HG02763 (cell line): Measurements from ENCODE around the gene TUBGCP3.
"Not testable (repeated sequence)": the region's sequence is repeated elsewhere in the genome, so short reads cannot be mapped to it uniquely, and the experiment has no call there.

ENCODE experiments used
- ATAC-seq: cut with Tn5 transposase; IDR thresholded peaks from one replicate; pipeline ENCODE4 v1.9.1; 2021; ENCODE audit warnings: mild to moderate bottlenecking, moderate library complexity; ENCODE audit not compliant: unreplicated experiment

Gene TUBGCP3, protein sequence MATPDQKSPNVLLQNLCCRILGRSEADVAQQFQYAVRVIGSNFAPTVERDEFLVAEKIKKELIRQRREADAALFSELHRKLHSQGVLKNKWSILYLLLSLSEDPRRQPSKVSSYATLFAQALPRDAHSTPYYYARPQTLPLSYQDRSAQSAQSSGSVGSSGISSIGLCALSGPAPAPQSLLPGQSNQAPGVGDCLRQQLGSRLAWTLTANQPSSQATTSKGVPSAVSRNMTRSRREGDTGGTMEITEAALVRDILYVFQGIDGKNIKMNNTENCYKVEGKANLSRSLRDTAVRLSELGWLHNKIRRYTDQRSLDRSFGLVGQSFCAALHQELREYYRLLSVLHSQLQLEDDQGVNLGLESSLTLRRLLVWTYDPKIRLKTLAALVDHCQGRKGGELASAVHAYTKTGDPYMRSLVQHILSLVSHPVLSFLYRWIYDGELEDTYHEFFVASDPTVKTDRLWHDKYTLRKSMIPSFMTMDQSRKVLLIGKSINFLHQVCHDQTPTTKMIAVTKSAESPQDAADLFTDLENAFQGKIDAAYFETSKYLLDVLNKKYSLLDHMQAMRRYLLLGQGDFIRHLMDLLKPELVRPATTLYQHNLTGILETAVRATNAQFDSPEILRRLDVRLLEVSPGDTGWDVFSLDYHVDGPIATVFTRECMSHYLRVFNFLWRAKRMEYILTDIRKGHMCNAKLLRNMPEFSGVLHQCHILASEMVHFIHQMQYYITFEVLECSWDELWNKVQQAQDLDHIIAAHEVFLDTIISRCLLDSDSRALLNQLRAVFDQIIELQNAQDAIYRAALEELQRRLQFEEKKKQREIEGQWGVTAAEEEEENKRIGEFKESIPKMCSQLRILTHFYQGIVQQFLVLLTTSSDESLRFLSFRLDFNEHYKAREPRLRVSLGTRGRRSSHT

DNA sequence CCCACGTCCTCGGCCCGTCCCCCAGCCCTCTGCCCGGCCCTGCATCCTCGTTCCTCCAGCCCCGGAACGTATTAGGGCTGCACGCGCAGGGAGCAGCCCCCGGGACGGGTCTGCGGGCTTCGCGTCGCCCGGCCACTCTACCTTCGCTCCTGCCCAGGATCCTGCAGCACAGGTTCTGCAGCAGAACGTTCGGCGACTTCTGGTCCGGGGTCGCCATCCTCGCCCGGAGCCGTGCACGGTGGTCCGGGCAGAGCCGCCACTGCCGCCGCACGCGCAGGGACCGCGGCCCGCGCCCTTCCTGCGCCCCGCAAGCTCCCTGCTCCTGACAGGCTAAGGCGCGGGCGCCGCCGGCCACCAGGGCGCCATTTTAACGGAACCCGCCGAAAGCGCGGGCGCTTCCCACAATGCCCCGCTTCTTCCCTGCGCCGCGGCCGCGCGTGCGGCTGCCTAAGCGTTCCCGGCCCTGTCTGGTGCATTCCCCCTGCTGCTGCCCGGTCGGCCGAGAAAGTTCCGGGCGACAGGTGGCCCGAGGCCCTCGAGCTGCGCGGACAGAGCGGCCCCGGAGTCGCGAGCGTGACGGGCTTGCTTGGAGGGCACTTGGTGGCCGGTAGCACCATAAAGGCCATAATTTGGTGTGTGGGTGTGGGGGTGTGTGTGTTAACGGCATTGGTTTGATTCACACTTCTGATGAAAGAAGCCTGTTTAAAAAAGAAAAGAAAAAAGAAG is at the start of gene TUBGCP3:
Gene TUBGCP3, minus strand, starts transcription at position 390 of the 726 bp plus-strand sequence. Its CDS starts 173 bp downstream, at position 217.
- ATAC-seq = peak; percentile 80

DNA sequence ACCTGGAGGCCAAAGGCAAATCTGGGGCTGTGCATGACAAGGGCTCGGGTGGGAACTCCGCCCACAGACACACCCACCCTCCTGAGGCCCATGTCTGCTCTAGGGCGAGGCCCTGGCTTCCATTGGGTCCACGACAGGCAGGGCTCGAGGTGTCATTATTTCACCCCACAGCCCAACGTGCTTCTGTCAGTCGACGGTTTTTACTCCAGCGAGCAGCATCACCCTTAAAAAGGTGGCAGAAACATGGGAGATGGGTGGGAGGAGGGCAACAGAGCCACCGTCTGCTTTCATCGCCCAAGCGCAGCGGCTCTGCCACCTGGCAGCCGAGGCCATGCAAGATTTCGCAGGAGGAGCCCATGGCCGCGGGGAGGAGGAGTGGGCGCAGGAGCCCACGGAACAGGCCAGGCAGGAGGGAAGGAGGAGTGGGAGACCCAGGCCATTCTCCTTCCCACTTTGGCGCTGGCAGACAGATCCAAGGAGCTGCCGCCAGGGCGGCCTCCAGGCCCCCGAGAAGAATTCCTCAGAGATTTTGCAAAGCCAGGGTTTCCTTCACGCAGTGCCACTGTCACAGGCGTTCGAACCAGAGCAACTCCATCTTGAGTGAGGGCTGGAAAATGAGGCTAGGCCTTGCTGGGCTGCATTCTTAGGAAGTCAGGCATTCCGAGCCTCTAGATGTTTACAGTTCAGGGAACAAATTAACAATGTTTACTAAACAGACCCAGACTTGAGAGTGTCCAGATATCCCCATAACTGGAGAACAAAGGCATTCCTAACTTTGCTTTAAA is 49.3 kb upstream of the TUBGCP3 start:
- no peak for ATAC-seq

DNA sequence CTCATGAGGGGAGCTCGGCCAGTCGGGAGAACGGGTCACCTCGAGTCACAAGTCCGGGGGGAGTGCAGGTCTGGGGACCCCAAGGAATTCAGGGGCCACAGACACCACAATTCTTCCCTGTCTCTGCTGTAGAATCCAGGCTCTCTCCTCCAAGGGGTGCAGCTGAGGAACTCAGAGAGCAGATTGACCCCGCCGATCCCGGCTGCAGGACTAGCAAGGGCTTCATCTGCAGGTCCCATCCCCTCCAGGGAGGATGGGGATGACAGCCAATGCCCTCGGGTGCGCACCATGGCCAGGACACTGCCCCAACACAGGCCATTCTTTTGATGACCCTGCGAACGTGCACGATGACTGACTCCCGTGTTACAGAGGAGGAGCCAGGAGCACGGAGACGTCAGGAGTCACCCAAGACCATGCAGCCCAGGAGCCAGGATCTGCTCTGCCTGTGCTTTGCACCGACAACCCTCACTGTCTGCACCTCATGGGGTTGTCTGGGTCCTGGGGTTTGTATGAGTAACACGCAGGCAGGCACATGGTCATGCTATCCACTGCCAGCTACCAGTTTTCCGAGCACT is 48.5 kb upstream of the TUBGCP3 start:
- no peak for ATAC-seq

DNA sequence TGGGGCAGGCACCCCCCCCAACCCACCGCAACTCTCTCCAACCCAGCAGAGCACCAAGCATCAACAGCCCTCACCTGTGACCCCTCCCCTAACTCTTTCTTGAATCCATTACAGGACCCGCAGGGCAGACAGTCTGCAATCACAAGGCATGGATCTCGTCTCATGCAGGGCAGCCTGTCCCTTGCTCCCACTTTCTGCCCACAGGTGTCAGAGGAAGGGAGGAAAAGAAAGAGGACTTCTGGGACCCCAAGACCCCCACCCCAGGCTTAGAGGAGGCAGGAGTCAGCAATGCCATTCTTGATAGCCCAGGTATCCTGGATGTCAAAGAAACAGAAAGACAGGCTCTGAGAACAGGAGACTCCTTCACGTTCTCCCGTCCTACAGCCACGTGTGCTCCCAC is 47.4 kb upstream of the TUBGCP3 start:
- ATAC-seq = no peak

DNA sequence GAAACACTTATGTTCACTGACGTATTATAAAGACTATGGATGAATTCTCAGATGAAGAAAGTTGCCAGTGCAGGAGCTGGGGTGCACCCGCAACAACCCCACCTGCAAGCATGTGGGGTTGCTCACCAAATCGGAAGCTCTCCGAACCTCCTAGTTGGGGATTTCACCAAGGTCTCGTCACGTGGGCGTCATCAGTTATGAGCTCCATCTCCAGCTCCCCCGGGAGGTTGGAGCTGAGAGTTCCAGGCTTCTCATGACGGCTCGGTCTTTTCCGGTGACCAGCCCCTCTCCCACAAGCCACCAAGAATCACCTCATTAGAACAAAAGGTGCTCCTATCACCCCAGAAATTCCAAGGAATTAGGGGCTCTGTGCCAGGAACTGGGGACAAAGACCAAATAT is 46.1 kb upstream of the TUBGCP3 start:
- no peak for ATAC-seq

DNA sequence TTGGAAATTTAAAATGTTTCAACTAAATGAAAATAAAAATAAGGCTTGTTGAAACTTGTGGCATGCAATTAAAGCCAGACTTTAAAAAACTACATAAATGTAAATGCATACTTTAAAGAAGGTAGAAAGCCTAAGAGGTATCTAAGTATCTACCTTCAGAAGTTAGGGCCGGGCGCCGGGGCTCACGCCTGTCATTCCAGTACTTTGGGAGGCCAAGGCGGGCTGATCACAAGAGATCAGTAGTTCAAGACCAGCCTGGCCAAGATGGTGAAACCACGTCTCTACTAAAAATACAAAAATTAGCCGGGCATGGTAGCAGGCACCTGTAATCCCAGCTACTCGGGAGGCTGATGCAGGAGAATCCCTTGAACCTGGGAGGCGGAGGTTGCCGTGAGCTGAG is 42.3 kb upstream of the TUBGCP3 start:
- not testable (repeated sequence) for ATAC-seq

DNA sequence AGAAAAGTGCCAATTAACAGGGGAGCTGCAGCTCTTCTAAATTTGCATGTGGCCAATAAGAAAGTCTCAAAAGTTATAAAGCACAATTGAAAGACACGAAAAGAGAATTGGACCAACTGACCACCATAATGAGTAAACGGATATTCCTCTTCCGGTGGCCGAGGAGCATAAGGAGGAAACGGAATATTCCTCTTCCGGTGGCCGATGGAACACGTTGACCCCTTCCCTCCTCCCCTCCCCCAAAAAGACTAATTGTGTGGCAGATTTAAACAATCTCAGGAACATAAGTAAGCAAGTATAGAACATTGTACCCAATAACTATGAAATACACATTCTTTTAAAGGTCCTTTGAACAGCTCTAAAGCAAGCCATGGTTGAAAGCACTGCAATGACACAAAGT is 41.2 kb upstream of the TUBGCP3 start:
- ATAC-seq = no peak

DNA sequence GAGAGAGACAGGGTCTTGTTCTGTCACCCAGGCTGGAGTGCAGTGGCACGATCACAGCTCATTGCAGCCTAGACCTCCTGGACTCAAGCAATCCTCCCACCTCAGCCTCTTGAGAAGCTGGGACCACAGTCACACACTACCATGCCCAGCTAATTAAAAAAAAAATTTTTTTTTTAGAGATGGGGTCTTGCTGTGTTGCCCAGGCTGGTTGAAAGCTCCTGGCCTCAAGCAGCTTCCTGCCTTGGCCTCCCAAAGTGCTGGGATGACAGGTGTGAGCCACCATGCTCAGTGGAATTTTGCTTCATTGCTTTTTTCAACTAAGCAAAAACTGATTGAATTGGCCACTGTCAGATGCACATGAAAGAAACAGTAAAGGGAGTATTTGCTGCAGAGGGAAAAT is 39.7 kb upstream of the TUBGCP3 start:
- ATAC-seq = not testable (repeated sequence)

DNA sequence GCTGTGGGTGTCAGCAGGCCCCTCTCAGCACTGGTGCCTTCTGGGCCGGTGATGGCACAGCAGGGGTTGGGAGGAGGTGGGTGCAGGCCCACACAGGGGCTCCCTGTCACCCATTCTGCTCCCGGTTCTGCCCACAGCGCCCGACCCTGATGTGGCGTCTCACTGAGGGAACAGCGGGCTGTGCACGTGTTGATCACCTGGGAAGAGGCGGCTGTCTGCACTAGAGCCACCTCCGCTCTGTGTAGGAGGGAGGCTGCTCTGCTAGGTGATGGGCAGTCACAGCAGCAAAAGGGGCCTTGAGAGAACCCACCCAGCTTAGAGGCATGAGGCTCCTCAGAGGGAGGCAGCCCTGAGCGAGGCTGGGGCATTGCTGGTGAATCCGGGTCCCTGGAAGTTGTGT is 39.2 kb upstream of the TUBGCP3 start:
- no peak for ATAC-seq

DNA sequence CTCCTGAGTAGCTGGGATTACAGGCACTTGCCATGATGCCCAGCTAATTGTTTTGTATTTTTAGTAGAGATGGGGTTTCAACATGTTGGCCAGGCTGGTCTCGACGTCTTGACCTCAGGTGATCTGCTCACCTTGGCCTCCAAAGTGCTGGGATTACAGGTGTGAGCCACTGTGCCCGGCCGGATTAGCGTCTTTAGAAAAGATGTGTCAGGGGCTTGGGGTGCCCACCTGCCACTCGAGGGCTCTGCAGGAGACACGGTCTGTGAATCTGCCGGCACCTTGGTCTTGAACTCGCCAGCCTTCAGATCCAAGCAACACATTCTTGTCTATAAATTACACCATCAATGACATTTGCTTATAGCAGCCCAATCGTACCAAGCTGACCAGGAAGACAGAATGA is 38.8 kb upstream of the TUBGCP3 start:
- ATAC-seq = no peak

DNA sequence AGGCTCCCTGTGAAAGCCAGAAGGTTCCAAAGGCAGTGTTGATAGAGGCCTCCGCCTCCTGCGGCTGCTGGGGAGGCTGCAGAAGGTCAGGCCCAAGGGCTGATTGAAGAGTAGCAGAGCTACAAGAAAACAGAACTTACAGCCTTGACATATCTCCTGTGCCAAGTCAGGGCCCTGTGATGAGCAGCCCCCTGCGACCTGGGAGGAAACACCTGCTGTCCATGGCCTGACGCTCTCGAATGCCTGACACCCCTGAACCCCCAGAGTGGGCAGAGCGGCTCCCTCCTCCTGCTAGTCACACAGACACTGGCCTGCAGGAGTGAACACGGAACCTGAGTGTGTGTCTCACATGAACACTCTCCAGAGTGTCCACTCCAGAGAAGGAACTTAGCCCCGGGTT is 38.2 kb upstream of the TUBGCP3 start:
- ATAC-seq = no peak

DNA sequence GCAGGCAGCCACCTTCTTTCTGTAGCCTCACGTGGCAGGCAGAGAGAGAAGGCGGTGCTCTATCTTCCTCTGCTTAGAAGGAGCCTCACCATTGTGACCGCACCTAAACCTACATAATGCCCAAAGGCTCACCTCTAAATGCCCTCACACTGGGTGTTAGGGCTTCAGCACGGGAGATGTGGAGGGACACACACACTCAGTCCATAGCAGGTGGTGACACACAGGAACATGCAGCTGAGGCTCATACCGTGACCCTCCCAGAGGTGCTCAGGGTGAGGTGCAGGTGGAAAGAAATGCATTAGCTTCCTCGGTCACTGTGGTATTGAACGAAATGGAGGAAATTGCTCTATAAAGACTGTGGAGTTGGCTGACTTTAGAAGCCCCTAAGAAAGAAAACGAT is 37.7 kb upstream of the TUBGCP3 start:
- ATAC-seq = no peak

DNA sequence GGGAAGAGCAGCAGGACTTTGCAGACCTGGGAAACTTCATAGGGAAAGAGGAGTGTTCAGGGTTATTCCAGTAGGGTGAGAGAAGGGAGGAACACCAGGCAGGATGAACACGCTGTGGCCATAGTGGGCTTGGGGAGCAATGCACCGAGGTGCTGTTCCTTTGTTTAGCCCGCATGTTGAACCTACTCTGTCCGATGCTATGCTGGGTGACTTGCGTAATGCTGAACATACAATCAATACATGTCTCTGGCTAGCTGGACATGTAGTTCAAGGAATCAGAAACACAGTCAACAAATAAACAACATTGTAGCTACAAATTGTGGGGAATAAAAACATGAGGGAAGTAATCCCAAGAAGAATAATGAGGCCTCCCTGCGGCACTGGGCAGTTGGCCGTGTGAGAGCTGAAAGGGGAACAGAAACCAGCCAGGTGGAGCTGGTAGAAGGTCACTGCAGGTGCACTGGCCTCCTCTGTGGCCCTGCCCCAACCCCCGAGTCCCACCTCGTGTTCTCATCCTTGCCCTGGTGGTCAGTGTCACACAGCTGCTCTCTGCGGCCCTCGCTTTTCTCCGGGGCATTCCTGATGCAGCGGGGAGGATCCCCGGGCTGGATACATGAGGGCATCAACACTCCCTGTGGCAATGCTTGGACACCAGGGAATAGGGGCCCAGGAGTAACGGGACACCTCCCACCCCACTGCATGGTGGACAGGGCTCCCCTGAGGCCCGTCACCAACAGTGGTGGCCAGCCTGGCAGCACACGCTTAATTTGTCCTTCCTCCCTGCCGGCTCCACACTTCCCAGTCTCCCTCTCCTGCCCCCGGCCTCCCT is 36.9 kb upstream of the TUBGCP3 start:
- no peak for ATAC-seq

DNA sequence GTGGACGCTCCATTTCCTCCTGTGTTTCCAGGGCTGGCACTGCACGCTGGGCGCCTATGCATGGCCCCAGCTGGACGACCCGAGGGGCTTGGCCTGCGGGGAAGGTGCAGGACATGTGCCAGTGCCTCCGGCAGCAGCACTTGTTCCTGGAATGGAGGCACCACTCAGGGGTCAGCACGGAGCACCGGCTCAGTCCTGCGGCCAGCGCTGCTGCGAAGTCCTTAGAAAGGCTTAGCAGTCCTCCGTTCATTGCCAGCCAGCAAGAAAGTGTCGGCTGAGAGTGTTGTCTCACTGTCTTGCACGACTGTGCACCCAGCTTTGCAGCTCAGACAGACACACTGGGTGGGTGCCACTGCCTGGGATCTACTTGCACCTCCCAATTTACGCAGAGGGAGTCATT is 36.1 kb upstream of the TUBGCP3 start:
- ATAC-seq = no peak

DNA sequence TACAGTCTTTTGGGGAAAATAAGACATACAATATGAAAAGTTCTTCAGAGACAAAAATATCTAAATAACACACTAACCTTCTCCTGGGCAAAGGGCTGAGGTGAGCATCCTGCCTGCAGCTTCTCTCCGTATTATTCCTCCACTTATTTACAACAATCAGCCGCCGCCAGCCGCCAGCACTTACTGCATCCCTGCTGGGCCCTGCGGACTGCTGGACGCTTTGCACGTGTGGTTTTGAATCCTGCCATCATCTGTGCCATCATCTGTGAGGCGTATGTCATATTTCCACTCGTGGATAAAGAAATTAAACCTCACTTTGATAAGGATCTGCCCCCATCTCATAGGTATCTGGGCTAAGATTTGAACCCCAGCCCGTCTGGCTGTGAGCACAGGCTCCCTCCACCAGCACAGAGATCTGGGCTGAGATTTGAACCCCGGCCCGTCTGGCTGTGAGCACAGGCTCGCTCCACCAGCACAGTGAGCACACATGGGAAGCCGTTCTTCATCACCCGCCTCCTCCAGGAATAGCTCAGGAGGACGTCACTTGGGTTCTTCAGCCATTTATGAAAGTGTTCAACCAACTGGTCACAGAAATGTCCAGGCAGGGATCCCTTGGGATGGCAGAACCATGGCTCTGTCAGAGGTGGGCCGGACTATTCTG is 35.2 kb upstream of the TUBGCP3 start:
- no peak for ATAC-seq

DNA sequence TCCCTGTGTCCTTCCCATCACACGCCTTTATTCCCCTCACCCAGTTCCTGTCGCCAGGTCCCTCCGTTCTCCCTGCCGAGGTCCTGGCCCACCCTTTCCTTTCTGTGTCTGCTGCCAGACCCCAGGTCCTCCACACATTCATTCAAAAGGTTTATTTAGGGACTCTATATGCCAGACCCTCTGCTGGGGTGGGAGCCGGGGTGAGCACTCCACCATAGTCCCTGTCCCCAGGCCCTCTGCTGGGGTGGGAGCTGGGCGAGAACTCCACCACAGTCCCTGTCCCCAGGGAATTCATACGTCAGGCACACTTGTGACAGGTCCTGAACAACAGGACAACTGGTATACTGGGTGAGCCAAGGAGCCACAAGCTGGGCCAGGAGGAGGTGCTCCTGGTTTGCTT is 34.4 kb upstream of the TUBGCP3 start:
- no peak for ATAC-seq

DNA sequence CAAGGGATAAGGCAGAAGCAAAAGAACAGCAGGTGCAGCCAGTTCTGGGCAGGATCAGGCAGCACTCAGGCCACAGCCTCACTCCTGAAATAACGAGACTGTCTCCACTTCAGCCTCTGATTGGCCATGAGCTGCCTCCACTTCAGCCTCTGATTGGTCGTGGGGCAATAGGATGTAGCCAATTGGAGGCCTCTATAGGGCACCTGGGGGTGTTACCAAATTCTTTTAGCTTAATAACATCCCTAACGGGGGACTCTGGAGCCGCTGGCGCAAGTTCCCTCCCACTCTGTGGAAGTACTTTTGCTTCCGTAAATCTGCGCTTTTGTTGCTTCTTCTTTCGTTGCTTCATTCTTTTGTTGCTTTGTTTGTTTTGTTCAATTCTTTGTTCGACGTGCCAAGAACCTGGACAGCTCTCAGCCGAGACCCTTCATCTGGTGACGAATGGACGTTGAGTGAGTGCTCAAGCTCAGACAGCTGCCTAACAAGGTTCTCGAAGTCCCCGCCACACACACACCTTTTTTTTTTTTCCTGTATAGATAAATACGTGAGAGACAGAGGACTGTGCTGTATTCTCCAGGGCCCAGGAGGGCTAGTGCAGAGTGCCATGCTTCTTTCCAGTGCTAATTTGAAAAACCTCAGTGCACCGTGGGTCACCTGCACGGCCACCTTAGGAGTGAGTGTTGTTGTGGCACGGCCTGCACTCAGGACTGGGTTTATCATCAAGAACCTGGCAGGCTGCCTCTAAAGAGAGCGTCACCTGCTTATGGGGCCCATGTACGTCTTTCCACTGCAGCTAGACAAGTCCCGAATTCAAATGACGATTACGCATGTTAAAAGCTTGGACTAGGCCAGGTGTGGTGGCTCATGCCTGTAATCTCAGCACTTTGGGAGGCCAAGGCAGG is 32.0 kb upstream of the TUBGCP3 start:
- ATAC-seq = no peak

DNA sequence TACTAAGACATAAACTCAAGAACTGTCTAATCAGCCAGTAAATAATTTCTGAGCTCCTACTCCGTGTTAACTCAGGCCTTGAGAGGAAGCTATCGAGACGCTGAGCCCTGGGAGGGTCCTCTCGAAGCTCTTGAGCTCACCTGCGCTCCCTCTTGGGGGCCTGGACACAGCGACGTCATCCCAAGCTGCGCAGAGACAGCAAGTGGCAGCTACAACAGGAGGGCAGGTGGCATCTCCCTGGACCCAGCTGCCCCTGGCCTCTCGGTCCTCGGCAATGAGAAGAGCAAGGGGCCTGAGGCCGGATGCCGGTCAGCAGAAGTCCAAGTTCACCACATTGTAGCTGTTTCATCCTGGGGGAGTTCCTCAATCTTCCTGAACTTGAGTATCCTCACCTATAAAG is 30.5 kb upstream of the TUBGCP3 start:
- no peak for ATAC-seq
